GDM1 (cell line): ENCODE measurements around the gene LNP1.

ENCODE experiments used
- DNase-seq: peaks from one replicate; lab custom pipeline; 2025; lab: John Stamatoyannopoulos, UW

LNP1 gene

DNA sequence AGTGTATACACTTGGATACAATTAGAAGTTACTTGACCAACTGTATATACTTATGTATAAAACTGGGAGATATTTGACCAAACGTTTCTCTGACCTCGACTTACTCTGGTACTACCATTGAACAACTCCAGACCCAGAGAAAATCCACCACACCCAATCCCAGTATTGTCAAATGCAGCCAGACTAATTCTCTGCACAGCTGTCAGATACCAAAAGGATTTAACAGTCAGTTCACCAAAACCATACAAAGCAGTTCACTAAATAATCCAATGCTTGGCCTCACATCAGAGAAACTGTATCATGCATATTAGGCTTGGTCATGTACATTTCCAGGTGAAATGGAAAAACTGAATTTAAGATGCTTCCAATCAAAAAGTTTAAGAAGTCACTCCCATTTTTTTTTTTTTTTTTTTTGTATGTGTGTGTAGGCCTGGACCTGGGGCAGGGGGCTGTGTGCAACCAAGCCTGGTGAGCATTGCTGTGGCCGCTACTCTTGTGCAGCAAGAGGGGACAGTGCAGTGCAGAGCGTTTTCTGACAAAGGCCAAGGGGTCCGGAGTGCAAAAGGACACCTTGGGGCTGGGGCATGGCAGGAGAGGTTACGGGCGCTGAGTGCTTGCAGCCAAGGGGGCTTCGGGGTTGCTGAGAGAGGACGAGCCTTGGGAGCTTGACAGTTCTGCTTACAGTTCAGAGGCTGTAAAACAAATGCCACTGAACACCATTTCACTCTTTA lies 1.8 kb upstream of the LNP1 start:
- no peak for DNase-seq

- no peak for DNase-seq
Measured at GRCh38 chr3:100400419-100400779, 940 bp upstream of the LNP1 start.

- no peak for DNase-seq
Measured at GRCh38 chr3:100401674-100402041, 319 bp downstream of the LNP1 start.

DNA sequence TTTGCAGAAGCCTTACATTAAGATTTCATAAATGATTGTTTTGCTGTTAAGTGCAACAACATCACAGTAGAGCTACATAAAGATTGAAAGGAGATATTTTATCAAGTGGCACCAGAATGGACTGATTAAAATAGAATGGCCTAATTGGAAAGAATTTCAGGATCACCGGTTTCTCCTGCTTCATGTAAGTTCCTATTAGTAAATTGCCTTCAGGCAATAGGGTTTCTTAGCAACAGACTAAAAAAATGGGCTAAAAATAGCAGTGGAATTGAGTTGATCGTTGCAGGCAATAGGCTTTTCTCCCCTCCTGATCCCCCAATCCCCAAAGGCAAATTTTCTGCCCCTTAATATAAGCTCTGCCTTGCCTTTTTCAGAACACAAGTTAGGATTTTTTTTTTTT lies 917 bp downstream of the LNP1 start:
- DNase-seq, result no peak

GRCh38 chr3:100402891-100403290 lies 1.6 kb downstream of the LNP1 start:
- no peak for DNase-seq

- peak; percentile 1 for DNase-seq
Measured at GRCh38 chr3:100403362-100404249, 2.3 kb downstream of the LNP1 start.

- no peak for DNase-seq
Measured at GRCh38 chr3:100404250-100404548, 2.9 kb downstream of the LNP1 start.

DNA sequence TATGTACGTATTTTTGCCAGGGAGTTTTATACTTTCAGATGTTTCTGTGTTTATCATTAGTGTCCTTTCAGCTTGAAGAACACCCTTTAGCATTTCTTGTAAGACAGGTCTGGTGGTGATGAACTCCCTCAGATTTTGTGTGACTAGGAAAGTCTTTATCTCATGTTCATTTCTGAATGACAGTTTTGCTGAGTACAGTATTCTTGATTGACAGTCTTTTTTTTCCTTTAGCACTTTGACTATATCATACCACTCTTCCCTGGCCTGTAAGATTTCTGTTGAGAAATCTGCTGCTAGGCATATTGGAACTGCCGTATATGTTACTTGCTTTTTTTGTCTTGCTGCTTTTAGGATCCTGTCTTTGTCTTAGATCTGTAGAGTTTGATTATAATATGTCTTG lies 5.8 kb downstream of the LNP1 start:
- no peak for DNase-seq

DNA sequence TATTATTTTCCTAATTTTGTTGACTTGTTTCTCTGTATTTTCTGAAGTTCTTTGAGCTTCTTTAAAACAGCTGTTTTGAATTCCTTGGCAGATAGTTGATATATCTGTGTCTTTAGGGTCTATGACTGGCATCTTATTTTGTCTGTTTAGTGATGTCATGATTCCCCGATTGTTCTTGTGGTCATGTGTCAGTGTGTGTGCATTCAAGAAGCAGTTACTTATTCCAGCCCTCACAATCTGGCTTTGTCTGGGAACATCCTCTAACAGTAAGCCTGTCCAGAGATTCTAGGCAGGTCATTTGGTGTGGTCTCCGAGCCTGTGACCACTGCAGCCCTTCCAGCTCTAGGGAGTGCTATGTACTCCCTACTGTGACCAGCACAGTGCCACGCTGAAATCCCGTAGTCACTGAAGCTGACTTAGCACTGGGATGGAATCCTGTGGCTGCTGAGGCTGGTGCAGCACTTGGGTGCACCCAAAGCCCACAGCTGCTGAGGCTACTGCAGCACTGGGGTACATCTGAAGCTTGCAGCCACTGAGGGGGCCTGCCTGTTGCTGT lies 6.7 kb downstream of the LNP1 start:
- no peak for DNase-seq

DNA sequence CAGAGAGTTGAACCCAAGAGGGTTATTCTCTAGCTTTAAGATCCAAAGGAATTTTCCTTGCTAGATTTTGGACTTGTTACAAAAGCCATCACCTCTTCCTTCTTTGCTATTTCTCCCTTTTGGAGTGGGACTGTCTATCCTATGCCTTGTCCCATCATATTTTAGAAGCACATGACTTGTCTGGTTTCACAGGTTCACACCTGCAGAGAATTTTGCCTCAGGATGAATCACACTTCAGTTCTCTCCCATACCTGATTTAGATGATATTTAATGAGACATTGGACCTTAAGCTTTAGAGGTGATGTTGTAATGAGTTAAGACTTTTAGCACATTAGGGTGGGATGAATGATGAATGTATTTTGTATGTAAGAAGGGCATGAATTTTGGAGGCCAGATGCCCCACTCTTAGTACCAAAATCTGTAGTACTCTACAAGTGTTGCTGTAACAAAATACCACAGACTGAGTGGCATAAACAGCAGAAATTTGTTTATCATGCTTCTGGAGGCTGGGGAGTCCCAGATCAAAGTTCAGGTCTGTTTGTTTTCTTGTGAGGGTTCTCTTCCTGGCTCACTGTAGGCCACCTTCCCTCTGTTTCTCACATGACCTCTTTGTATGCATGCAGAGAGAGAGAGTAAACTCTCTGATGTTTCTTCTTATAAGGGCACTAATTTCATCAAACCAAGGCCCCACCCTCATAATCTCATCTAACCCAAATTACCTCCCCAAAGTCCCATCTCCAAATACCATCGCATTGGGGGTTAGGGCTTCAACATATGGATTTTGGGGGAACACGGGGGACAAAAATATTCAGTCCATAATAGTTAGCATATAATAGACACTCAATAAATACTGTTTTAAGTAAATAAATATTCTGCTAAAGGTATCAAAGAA lies 10.0 kb downstream of the LNP1 start:
- DNase-seq, result no peak

DNA sequence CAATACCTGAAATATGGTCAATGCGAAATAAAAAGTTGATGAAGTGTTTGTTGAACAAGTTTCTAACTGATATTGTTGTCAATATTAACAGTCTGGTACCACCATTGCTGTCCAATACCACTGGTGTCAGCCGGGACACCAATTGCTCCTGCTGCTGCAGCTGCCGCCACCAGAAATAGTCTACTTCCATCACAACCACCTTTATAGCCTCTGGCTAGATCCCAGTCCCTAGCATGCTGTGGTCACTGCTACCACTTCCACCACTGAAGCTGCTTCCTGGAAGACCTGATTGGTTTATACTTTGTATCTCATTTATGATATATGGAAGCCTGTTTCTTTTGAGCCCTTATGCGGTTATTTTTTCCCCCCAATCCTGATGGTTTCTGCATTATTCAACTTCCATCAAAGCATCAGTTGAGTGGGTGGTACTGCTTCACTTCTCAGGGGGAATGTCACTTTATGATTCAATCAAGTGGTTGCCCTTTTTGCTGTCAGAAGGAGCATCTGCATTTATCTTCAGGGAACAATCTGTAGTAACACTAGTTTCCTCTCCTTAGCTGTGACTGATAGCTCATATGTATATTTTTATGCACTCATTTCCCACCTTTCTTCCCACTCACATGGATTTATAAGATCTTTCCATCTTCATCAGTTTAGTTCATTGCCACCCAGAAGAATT lies 11.7 kb downstream of the LNP1 start:
- no peak for DNase-seq

GRCh38 chr3:100413613-100414012 lies 12.3 kb downstream of the LNP1 start:
- no peak for DNase-seq

DNA sequence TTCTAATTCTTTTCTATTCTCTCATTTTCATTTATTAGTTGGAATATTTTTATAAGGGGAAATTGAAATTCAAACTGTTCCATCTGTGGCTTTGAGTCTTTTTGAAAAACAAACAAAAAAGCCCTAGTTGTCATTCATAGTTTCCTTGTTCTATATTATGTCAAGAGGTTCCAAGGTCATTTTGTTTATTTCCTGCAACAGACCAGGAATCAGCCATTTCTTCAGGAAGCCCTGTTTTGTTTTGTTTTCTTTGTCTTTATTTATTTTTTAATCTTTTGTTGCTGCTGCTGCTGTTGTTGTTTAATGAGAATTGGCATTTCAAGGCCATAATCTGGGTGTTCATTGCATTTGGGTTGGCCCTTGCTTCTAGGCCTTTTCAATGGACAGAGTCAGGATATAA lies 14.8 kb downstream of the LNP1 start:
- DNase-seq, result no peak

DNA sequence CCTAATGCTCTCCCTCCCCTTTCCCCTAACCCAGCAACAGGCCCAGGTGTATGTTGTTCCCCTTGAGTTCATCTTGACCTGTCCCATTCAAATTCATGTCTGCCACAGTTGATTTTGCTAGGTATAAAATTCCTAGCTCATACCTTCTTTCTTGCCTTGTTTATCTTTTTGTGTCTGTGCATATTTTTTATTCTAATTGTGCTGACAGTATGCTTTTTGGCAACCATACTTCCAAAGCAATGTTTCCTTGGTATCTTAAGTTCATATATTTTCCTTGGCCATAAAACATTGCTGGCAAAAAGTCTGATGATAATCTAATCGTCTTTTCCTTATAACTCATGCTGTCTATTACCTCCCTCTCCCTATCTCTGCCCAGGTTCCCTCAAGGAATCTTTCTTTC lies 15.5 kb downstream of the LNP1 start:
- DNase-seq, result no peak

- DNase-seq, result no peak
Measured at GRCh38 chr3:100419406-100419805, 18.1 kb downstream of the LNP1 start.

GRCh38 chr3:100420885-100421284 lies 19.5 kb downstream of the LNP1 start:
- DNase-seq, result no peak

- DNase-seq, result no peak
Measured at GRCh38 chr3:100423611-100424010, 22.3 kb downstream of the LNP1 start.

- DNase-seq, result no peak
Measured at GRCh38 chr3:100424261-100424660, 22.9 kb downstream of the LNP1 start.

DNA sequence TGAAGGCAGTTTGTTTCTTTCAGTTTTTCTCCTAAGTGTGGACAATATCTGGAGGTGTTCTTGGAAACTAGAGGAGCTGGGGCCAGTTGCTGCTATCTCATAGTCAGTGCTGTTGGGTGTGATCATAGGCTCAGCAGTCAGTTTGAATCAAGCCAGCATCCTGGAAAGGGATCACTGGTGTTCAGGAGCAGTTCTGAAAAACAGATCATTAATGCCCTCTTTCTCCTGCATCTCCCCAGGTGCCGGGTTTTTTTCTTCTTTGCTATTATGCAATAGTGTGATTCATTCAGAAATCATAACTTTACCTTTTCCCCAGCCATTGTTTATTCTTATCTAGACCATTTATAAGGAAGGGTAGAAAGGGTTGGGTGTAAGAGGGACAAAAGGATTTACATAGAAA lies 24.0 kb downstream of the LNP1 start:
- DNase-seq, result no peak

DNA sequence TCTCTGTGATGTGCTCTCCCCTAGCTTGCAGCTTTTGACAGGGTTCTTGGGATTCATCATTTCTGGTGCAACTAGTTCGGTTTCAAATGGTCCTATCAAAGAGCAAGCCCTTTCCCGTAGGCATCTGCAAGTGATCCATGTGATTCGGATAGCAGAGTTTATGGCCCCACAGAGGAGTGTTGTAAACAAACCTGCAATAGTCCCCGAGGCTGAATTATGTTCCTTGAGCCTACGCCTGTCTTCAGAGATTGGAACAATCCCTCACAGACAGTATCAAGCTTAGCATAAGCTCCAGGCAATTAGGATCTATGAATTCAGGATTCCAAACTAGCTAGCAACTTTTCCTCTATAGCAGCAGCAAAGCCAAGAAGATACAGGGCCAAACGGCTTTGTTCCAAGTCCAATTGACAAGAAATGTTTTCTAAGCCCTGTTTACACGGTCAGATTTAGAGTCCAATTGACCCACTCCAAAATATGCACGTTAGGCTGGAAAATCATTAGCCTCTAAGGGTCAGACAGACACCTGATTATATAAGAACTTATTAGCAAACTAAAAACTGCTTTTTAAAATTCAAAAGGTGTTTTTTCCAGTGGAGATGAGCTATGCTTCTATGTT lies 24.8 kb downstream of the LNP1 start:
- no peak for DNase-seq

GRCh38 chr3:100427699-100428098 lies 26.4 kb downstream of the LNP1 start:
- DNase-seq, result no peak
